ENCODE measurements around the gene AGPAT2.

Gene AGPAT2

DNA sequence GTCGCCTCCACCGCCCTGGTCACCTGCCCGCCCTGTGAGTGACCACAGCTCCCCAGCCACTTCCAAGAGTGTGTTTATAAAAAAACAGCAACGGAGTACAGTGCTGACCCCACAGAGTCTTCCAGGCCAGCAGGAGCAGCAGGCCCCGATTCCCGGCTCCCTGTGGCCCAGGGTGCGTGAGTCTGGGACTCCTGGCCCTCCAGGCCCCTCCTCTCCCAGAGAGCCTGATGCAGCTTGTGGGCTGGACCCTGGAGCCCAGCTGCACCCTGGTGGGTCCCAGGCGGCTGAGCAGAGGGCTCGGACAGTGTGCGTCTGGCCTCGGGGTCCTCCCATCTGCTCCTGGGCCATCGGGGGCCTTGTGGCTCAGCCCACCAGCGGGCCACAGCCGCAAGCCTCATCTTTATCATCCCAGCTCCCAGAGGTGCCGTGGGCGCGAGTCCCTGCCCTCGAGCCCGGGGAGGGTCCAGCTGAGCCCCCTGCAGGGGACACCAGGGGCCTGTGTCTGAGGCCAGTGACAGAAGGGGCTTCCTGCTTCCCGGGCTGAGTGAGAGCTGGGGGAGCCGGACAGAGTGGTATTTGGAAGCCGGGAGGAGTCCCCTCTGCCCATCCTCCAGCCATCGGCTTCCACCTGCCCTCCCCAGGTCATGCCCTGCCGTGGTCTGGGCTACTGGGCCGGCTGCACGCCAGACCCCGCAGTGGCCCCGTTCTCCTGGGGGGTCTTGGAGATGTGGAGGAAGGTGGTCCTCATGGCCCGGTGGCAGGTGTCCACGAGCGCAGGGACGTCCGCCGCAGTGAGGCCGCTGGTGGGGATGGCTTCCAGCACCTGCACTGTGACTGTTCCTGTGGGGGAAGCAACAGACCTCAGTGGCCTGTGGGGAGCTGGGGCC lies 13.9 kb downstream of the AGPAT2 start:
- DNase-seq (ENCODE audit: low read depth), result no peak

- DNase-seq (ENCODE audit: low read depth), result no peak
Observed at GRCh38 chr9:136672431-136673087, 14.7 kb downstream of the AGPAT2 start.

GRCh38 chr9:136671646-136672430 lies 15.4 kb downstream of the AGPAT2 start:
- no peak for DNase-seq (ENCODE audit: low read depth)

- DNase-seq (ENCODE audit: low read depth), result no peak
Observed at GRCh38 chr9:136671254-136671614, 16.0 kb downstream of the AGPAT2 start.

DNA sequence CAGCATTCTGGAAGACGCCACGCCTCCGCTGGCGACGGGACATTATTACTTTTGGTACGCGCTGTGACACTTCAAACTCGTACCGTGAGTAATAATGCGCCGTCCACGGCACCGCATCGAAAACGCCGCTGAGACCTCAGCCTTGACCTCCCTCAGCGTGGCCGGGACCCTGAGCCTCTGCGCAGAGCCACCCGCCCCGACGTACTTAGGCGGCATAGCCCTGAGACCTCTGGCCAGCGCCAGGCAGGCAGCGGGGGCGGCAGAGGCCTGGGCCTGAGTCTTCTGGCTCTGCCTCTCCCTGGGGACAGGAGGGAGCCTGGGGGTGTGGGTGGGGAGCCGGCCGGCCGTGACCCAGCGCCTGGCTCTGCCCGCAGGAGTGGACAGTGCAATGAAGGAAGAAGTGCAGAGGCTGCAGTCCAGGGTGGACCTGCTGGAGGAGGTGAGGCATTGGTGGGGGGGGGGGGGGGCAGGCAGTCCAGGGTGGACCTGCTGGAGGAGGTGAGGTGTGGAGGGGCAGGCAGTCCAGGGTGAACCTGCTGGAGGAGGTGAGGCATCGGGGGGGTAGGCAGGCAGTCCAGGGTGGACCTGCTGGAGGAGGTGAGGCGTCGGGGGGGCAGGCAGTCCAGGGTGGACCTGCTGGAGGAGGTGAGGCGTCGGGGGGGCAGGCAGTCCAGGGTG lies 16.5 kb downstream of the AGPAT2 start:
- no peak for DNase-seq (ENCODE audit: low read depth)

DNA sequence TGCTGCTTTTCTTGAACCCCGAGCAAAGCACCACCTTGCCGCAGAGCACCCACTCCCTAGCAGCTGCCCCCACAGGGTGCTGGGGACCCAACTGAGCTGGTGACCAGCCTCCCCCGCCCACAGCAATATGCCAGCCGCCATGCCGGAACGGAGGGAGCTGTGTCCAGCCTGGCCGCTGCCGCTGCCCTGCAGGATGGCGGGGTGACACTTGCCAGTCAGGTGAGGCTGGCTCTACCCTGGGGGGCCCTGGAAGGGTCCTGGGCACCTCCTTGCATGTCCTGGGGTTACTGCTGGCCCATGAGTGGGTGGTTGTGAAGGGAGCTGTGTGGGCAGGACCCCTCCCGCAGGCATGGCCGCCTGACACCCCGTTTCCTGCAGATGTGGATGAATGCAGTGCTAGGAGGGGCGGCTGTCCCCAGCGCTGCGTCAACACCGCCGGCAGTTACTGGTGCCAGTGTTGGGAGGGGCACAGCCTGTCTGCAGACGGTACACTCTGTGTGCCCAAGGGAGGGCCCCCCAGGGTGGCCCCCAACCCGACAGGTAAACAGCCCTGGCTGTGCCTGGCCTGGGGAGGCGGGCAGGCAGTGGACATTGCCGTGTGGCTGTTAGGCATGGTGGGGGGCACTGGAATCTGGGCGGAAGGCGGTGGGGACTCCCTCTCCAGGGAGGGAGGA lies 17.3 kb downstream of the AGPAT2 start:
- DNase-seq (ENCODE audit: low read depth), result no peak

GRCh38 chr9:136668983-136669790 lies 18.1 kb downstream of the AGPAT2 start:
- no peak for DNase-seq (ENCODE audit: low read depth)

DNA sequence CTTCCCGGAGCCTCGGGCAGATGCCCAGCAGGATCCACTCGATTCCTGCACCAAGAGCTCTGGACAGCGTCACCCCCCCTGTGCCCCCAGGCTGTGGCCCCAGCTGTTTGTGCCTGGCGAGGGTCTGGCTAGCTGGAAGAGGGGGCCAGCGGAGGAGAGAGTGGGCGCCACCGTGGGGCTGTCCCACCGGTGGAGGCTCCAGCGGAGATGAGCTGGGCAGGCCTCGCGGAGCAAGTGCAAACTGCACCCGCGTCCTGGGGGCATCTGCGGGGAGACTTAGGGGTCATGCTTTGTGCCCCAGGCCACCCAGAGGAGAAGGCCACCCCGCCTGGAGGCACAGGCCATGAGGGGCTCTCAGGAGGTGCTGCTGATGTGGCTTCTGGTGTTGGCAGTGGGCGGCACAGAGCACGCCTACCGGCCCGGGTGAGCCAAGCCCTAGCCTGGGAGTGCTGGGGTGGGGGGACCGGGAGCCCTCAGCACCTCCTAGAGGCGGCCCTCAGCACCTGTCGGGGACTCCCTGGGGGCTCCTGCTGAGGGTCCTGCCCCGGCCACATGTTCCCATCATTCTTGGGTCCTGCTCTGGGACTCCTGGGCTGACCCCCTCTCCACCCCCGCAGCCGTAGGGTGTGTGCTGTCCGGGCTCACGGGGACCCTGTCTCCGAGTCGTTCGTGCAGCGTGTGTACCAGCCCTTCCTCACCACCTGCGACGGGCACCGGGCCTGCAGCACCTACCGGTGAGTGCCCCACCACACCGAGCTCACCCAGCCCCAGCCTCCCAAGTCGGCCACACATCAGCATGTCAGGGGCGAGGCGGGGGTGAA lies 19.1 kb downstream of the AGPAT2 start:
- no peak for DNase-seq (ENCODE audit: low read depth)

GRCh38 chr9:136667214-136667939 lies 19.9 kb downstream of the AGPAT2 start:
- no peak for DNase-seq (ENCODE audit: low read depth)

DNA sequence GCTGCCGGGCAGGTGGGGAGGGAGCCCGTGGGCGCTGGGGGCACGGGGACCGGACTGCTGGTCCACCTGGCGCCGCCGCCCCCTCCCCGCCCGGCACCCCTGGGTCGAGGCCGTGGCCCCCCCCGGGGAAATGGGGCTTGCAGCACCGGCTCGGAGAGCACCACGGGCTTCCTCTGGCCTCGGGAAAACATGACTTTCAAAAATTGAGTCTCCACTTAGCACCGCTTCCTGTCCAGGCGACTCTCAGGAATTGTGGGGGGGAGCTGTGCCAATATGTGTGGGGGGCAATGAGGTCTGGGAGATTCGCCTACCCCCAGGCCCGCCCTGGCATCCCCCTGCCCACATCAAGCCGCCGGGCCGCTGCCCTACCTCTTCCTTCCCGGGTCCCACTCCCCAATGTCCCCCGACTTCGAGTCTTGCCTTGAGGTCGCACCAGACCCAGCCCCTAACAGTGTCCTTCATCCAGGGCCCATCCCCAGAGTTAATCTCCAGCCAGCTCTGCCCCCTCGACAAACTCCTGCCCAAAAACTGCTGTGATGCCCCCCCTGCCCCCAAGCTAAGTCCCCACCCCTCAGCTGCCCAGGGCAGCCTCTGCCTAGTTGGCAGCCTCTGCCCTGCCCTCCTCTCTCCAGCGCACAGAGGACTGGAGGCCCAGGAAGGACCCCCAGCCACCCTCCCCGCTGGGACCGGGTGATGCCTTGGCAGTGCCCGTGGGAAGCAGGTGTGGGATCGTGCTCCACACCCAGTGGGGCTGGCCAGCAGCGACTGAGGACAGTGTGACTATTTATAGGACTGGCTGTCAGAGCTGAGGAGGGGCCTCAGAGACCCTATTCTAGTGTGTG lies 20.7 kb downstream of the AGPAT2 start:
- no peak for DNase-seq (ENCODE audit: low read depth)

DNA sequence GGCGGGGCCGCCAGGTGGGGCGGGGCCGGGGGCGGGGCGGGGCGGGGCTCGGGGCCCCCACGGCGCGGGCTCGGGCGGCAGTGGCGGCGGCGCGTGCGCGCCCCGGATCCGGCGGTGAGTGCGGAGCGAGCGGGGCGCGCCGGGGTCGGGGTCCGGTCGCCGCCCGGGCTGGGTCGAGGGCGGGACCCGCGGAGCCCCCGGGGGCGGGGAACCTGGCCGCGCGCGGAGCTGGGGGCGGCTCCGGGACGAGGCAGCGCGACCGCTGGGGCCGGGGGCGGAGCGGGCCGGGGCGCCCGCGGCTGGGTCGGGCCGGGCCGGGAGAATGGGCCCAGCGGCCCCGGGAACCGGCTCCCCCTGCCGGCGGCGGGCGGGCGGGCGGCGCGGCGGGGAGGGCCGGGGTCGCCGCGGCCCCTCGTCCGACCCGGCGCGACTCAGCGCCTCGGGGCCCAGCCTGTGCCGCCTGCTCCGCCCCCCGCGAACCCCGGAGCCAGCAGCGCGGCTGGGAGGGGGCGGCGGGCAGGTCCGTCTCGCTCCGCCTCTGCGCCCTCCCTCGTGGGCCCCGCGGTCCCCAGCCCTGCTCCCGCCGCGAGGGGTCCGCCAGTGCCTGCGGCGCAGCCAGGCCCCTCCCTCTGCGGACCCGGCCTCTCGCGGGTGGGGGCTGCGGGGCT lies 21.4 kb downstream of the AGPAT2 start:
- no peak for DNase-seq (ENCODE audit: low read depth)

GRCh38 chr9:136665111-136665703 lies 22.1 kb downstream of the AGPAT2 start:
- no peak for DNase-seq (ENCODE audit: low read depth)

- DNase-seq (ENCODE audit: low read depth), result no peak
Observed at GRCh38 chr9:136664000-136664915, 23.0 kb downstream of the AGPAT2 start.

GRCh38 chr9:136662656-136663581 lies 24.3 kb downstream of the AGPAT2 start, which contains the start of gene EGFL7:
Gene EGFL7 (plus strand): TSS chr9:136662916. CDS start chr9:136668283, 5,367 bp downstream.
- no peak for DNase-seq (ENCODE audit: low read depth)

DNA sequence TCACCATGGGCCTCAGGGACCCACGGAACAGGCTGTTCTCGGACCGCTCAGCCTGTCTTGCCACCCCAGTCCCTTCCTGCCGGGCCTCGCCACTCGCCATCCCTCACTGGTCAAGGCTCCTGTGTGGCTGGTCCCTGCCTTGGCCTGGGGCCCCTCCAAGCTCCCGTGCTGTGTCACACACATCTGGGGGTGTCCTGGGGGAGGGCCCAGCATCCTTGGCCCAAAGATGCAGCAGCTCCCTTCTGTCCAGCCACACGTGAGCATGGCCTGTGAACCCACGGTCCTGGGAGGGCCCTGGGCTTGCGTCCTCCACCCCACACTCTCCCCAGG lies 25.0 kb downstream of the AGPAT2 start:
- DNase-seq (ENCODE audit: low read depth), result no peak
